Measurements from ENCODE around the gene RFC4.

DNA sequence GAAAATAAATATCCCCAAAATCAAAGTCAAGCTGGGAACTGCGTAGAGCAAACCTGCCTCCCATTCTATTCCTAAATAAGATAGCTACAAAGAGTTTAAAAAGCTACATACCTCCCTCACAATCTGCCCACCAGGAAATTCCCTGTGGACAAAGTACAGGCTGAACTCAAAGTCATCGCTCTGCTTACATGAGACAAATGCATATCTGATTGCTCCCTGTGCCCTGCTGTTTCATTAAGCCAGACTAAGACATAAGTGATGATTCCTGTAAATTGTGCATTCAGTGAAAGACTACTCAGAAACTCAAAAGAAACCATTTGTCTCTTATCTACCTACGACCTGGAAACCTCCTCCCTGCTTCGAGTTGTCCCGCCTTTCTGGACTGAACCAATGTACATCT lies 51.4 kb downstream of the RFC4 start:
- TF ChIP-seq, protein P1, sequence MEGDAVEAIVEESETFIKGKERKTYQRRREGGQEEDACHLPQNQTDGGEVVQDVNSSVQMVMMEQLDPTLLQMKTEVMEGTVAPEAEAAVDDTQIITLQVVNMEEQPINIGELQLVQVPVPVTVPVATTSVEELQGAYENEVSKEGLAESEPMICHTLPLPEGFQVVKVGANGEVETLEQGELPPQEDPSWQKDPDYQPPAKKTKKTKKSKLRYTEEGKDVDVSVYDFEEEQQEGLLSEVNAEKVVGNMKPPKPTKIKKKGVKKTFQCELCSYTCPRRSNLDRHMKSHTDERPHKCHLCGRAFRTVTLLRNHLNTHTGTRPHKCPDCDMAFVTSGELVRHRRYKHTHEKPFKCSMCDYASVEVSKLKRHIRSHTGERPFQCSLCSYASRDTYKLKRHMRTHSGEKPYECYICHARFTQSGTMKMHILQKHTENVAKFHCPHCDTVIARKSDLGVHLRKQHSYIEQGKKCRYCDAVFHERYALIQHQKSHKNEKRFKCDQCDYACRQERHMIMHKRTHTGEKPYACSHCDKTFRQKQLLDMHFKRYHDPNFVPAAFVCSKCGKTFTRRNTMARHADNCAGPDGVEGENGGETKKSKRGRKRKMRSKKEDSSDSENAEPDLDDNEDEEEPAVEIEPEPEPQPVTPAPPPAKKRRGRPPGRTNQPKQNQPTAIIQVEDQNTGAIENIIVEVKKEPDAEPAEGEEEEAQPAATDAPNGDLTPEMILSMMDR (IDR thresholded peaks at IDR 0.05): no peak
- TF ChIP-seq POLR2A (IDR thresholded peaks at IDR 0.05): no peak
